Muscle of leg (tissue), 11 donors: ENCODE results near the gene ZNF346. TPM values are rescaled to one million over a fixed set of nuclear protein-coding genes. Genes with fewer than 3 reads are reported as not detected.

Experiments used
- DNase-seq: peaks from one replicate; pipeline ENCODE4 v3.0.0; 2013
- H3K27ac ChIP-seq: one replicate; pipeline ENCODE4 v1.5.1; 2013; ENCODE audit warnings: mild to moderate bottlenecking, low read length, control low read depth
- H3K27me3 ChIP-seq: one replicate; pipeline ENCODE4 v1.6.1; 2013; ENCODE audit warnings: low read length; ENCODE audit not compliant: control insufficient read depth, insufficient read depth
- H3K36me3 ChIP-seq: one replicate; pipeline ENCODE4 v1.6.1; 2013; ENCODE audit warnings: low read length; ENCODE audit not compliant: control insufficient read depth, insufficient read depth
- H3K4me1 ChIP-seq: one replicate; pipeline ENCODE4 v1.6.1; 2013; ENCODE audit warnings: low read length; ENCODE audit not compliant: control insufficient read depth, insufficient read depth
- H3K4me3 ChIP-seq: one replicate; pipeline ENCODE4 v1.5.1; 2013; ENCODE audit warnings: low read length, control low read depth
- H3K9me3 ChIP-seq: replicated peaks from 2 replicates; pipeline ENCODE4 v1.6.1; 2013; ENCODE audit warnings: low read depth, low read length; ENCODE audit not compliant: control insufficient read depth
- WGBS: methylation state at CpG from one replicate; pipeline ENCODE4 v1.1.5; 2013; ENCODE audit warnings: missing lambda C conversion rate; ENCODE audit not compliant: insufficient coverage; 5-methylcytosine and 5-hydroxymethylcytosine counted together
- polyA plus RNA-seq, 8 donors: library from polyadenylated mRNA; unstranded; fragments of 120-200 nt; gene quantifications; one replicate each; pipeline versions ENCODE4 v1.2.1 to v1.2.3, GENCODE V29; 2013; ENCODE audit warnings: inconsistent platforms in 1 of 8, low replicate concordance in 1 of 8; ENCODE audit not compliant: insufficient read length in 8 of 8, insufficient read depth in 1 of 8
- total RNA-seq: library from RNA; stranded (reverse); fragments of 120-200 nt; gene quantifications from one replicate; pipeline ENCODE4 v1.2.4, GENCODE V29; 2013

ZNF346 gene
- total and polyA plus RNA-seq, 9 donors = 12.4 to 17.1 (median 14.5) TPM

GRCh38 chr5:177091232-177091631 lies 68.7 kb downstream of the ZNF346 start:
- H3K27me3 ChIP-seq = no peaks in the 10 kb centered on the region
- H3K27ac ChIP-seq = no peak overlapping the region
- H3K4me1 ChIP-seq = peaks cover 87% of the 10 kb centered on the region
- WGBS = 80% methylated on average over 3 of the region's 3 CpGs
- no peak overlapping the region for H3K4me3 ChIP-seq
- no peaks in the 10 kb centered on the region for H3K9me3 ChIP-seq
- H3K36me3 ChIP-seq = peaks cover 72% of the 10 kb centered on the region
- no peak for DNase-seq

GRCh38 chr5:177092178-177093081 lies 69.9 kb downstream of the ZNF346 start:
- 83% methylated on average over 32 of the region's 32 CpGs for WGBS
- no peak for DNase-seq
- peaks cover 94% of the 10 kb centered on the region for H3K4me1 ChIP-seq
- no peak overlapping the region for H3K27ac ChIP-seq
- no peaks in the 10 kb centered on the region for H3K9me3 ChIP-seq
- H3K4me3 ChIP-seq = no peak overlapping the region
- no peaks in the 10 kb centered on the region for H3K27me3 ChIP-seq
- peaks cover 82% of the 10 kb centered on the region for H3K36me3 ChIP-seq

- Histone ChIP-seq H3K9me3 (no peaks in the 10 kb centered on the region), H3K27ac (peak overlapping the region; percentile 20), H3K27me3 (no peaks in the 10 kb centered on the region), H3K36me3 (peaks cover 85% of the 10 kb centered on the region), H3K4me1 (peaks cover 98% of the 10 kb centered on the region), H3K4me3 (no peak overlapping the region)
- WGBS = 89% methylated on average over 39 of the region's 40 CpGs
- no peak for DNase-seq
Observed at GRCh38 chr5:177093082-177093712, 70.7 kb downstream of the ZNF346 start.

GRCh38 chr5:177093803-177094202 lies 71.3 kb downstream of the ZNF346 start:
- 100% methylated on average over 1 of the region's 6 CpGs for WGBS
- no peak for DNase-seq
- peaks cover 83% of the 10 kb centered on the region for H3K36me3 ChIP-seq
- H3K4me1 ChIP-seq = peaks cover 98% of the 10 kb centered on the region
- H3K27me3 ChIP-seq = no peaks in the 10 kb centered on the region
- no peaks in the 10 kb centered on the region for H3K9me3 ChIP-seq
- peak overlapping the region; percentile 80 for H3K27ac ChIP-seq
- no peak overlapping the region for H3K4me3 ChIP-seq

GRCh38 chr5:177094224-177095087 lies 72.0 kb downstream of the ZNF346 start:
- Histone ChIP-seq H3K27me3 (no peaks in the 10 kb centered on the region), H3K36me3 (peaks cover 76% of the 10 kb centered on the region), H3K4me3 (no peak overlapping the region), H3K27ac (peak overlapping the region; percentile 80), H3K4me1 (peaks cover 98% of the 10 kb centered on the region), H3K9me3 (no peaks in the 10 kb centered on the region)
- peak; percentile 93 for DNase-seq
- WGBS = 21% methylated on average over 12 of the region's 12 CpGs

GRCh38 chr5:177095088-177095669 lies 72.7 kb downstream of the ZNF346 start:
- DNase-seq = no peak
- peaks cover 70% of the 10 kb centered on the region for H3K36me3 ChIP-seq
- H3K4me3 ChIP-seq = peak overlapping the region; percentile 21
- WGBS = 42% methylated on average over 26 of the region's 28 CpGs
- peaks cover 96% of the 10 kb centered on the region for H3K4me1 ChIP-seq
- no peaks in the 10 kb centered on the region for H3K27me3 ChIP-seq
- peak overlapping the region; percentile 80 for H3K27ac ChIP-seq
- no peaks in the 10 kb centered on the region for H3K9me3 ChIP-seq

- DNase-seq = no peak
- WGBS = 83% methylated on average over 22 of the region's 29 CpGs
- Histone ChIP-seq H3K4me1 (peaks cover 96% of the 10 kb centered on the region), H3K9me3 (no peaks in the 10 kb centered on the region), H3K36me3 (peaks cover 61% of the 10 kb centered on the region), H3K4me3 (no peak overlapping the region), H3K27me3 (no peaks in the 10 kb centered on the region), H3K27ac (peak overlapping the region; percentile 55)
Observed at GRCh38 chr5:177096162-177097015, 73.9 kb downstream of the ZNF346 start.

- H3K27me3 ChIP-seq = no peaks in the 10 kb centered on the region
- no peaks in the 10 kb centered on the region for H3K9me3 ChIP-seq
- no peak overlapping the region for H3K4me3 ChIP-seq
- peaks cover 92% of the 10 kb centered on the region for H3K4me1 ChIP-seq
- 74% methylated on average over 27 of the region's 30 CpGs for WGBS
- H3K27ac ChIP-seq = peak overlapping the region; percentile 99
- peaks cover 53% of the 10 kb centered on the region for H3K36me3 ChIP-seq
- DNase-seq = no peak
Observed at GRCh38 chr5:177097016-177097985, 74.8 kb downstream of the ZNF346 start.
